ENCODE data around the gene PRDM7. TPM values are rescaled to one million over a fixed set of nuclear protein-coding genes. Genes with fewer than 3 reads are reported as not detected.
A peak's percentile ranks its signal among the peaks of the same experiment; 100 is the strongest.

PRDM7 gene
- total and polyA plus RNA-seq, 8 donors, result not detected

DNA sequence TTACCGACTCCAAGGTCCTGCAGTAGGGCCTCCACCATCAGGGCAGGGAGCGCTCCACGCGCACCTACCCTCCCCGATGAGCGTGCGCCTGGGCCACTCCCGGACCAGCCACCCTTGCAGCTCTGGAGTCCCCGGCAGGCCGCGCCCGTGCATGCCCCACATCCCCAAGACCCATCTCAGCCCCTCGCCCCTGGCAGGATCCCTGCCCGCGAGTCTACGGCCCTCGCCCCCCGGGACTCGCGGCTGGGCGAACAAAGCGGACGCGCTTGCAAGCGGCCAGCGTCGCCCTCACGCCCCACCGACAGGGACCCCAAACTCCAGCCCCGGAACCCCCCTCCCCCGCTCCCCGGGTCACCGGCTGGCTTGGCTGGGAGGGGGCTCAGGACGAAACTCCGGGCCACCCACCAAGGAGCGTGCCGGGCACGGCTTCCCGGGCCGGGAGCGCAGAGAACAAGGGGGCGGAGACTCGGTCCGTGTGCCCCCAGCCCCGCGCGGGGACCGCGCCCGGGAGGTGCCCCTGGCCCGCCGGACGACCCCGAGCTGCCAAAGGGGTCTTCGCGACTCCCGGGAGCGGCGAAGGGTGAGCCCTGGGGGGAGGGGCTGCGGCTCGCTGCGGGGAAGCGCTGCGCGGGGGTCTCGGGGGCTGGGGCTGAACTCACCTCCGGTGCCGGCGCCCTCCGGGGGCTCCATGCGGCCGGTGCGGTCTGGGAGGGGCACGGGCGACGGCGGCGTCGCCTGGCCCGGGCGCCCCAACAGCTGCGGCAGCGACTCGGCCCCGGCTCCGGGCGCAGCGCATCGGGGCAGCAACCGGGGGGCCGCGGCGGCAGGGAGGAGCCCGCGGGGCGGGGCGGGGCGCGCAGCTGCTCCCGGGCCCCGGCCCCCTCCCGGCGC is 58.2 kb downstream of the PRDM7 start, which contains the start of gene DBNDD1:
TSS of gene DBNDD1 (minus strand) at position 805 of the 891 bp plus-strand sequence. CDS start at position 690, 115 bp downstream.
- peaks cover 6 to 20% (median 20%) of the 10 kb centered on the region in 3 donors for H3K4me1 ChIP-seq
- TF ChIP-seq, protein P1, sequence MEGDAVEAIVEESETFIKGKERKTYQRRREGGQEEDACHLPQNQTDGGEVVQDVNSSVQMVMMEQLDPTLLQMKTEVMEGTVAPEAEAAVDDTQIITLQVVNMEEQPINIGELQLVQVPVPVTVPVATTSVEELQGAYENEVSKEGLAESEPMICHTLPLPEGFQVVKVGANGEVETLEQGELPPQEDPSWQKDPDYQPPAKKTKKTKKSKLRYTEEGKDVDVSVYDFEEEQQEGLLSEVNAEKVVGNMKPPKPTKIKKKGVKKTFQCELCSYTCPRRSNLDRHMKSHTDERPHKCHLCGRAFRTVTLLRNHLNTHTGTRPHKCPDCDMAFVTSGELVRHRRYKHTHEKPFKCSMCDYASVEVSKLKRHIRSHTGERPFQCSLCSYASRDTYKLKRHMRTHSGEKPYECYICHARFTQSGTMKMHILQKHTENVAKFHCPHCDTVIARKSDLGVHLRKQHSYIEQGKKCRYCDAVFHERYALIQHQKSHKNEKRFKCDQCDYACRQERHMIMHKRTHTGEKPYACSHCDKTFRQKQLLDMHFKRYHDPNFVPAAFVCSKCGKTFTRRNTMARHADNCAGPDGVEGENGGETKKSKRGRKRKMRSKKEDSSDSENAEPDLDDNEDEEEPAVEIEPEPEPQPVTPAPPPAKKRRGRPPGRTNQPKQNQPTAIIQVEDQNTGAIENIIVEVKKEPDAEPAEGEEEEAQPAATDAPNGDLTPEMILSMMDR (IDR thresholded peaks at IDR 0.05), result no peak
- FAIRE-seq, result no peak
- peak; percentile 43 to 58 (median 48) for ATAC-seq
- H3K27me3 ChIP-seq, result no peaks in the 10 kb centered on the region
- no peaks in the 10 kb centered on the region for H3K9me3 ChIP-seq
- H3K36me3 ChIP-seq, result no peaks in the 10 kb centered on the region
- peak within 1 kb of the TSS; percentile 66 to 89 (median 79) for H3K4me3 ChIP-seq
- DNase-seq, result peak in 4 of 6 donors; percentile 36 to 84 (median 70)
- H3K27ac ChIP-seq, result peak within 1 kb of the TSS; percentile 26 to 85 (median 66)
- WGBS, 2 donors, result 1 to 2% methylated on average over 53 to 103 of the region's 103 CpGs
- intact Hi-C loops (cut with DNase I), result no loop called here

DNA sequence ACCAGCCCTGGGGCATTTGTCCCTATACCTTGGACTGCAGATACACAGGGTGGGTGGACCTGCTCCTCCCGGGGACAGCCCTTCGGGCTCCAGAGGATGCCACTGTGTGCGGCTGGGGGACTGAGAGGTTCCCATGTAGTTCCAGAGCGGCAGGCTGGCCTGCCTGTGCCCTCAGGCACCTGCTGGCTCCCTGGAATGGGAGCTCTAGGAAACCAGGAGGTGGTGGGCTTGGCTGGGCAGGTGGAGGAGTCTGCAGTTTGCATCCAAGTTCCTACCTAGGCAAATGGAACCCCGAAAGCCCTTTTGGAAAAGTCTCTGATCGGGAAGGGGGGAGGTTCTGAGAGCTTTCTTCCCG is 58.9 kb downstream of the PRDM7 start:
- Histone ChIP-seq H3K36me3 (no peaks in the 10 kb centered on the region), H3K4me3 (peak overlapping the region; percentile 66 to 89 (median 79)), H3K27me3 (no peaks in the 10 kb centered on the region), H3K9me3 (no peaks in the 10 kb centered on the region), H3K27ac (peak overlapping the region in 1 of 4 donors; percentile 25), H3K4me1 (peaks cover 6 to 18% (median 18%) of the 10 kb centered on the region in 3 donors)
- intact Hi-C loops (cut with DNase I), result no loop called here
- no peak for FAIRE-seq
- TF ChIP-seq, protein P1 (IDR thresholded peaks at IDR 0.05), result no peak
- DNase-seq, result peak in 2 of 6 donors; percentile 35 to 80
- ATAC-seq, result peak in 2 of 4 donors; percentile 1 to 7
- WGBS, 2 donors, result 27 to 31% methylated on average over 7 of the region's 7 CpGs

DNA sequence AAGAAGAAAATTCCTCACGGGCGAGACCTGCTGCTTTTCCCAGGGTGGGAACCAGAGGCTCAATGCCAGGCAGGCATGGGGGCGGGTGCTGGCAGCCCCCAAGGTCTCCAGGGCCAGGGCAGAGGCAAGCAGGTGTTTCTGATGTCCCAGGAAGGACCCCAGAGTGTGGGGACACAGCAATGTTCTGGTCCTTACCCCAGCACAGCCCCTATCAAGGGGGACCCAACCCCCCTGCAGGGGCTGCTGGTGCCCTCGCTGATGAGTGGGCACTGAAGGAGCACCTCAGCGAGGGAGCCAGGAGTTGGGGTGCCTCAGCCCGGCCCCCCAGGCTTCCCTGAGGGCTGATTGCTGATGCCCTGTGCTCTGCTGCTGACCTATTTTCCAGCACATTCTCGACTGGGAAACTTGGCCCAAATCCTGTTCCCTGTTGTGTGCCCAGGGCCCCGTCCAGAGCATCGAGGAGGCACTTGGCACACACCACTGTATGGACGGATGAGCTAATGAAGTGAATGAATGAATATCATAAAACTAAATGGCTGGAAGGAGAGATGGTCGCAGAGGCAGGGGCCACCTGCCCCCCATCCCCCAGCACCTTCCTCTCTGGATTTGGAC is 60.7 kb downstream of the PRDM7 start:
- Histone ChIP-seq H3K27me3 (no peaks in the 10 kb centered on the region), H3K4me1 (peaks cover 6 to 10% (median 8%) of the 10 kb centered on the region in 3 donors), H3K4me3 (no peak overlapping the region), H3K36me3 (no peaks in the 10 kb centered on the region), H3K9me3 (no peaks in the 10 kb centered on the region), H3K27ac (no peak overlapping the region)
- intact Hi-C loops (cut with DNase I), result no loop called here
- DNase-seq (peak in 1 of 6 donors; percentile 18), ATAC-seq (no peak), FAIRE-seq (no peak)
- 49 to 51% methylated on average over 10 to 11 of the region's 11 CpGs for WGBS, 2 donors
- TF ChIP-seq, protein P1 (IDR thresholded peaks at IDR 0.05), result no peak

DNA sequence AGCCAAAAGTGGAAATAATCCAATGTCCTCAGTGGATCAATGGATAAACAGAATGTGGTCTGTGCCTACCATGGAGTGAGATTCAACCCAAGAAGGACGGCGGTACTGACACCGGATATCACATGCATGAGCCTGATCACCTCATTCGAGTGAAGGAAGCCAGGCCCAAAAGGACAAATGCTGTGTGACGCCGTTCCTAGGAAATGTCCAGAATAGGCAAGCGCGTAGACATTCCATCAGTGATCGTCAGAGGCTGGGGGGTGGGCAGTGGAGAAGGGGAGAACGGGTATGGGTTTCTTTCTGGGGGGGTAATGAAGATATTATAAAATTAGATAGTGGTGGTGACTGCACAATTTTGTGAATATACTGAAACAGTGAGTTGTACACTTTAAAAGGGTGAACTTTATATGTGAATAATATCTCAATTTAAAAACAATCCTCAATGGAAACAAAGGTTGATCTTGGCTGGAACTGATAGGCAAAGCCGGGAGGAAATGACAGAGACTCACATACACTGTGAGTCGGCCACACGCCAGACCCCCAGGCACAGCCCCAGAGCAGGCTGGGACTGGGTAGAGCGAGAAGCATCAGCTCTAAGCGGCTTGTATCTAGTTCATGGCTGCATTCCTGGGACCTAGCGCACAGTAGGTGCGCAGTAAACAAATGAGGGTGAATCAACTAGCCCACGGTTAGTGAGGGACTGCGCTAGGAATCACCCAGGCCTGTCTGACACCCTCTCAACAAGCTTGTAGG is 61.4 kb downstream of the PRDM7 start:
- intact Hi-C loops (cut with DNase I), result no loop called here
- WGBS, 2 donors, result 88 to 89% methylated on average over 19 of the region's 19 CpGs
- FAIRE-seq (no peak), DNase-seq (peak in 1 of 6 donors; percentile 9), ATAC-seq (no peak)
- H3K9me3 ChIP-seq, result no peaks in the 10 kb centered on the region
- TF ChIP-seq, protein P1 (IDR thresholded peaks at IDR 0.05), result no peak
- no peaks in the 10 kb centered on the region for H3K36me3 ChIP-seq
- peaks cover 6 to 8% (median 6%) of the 10 kb centered on the region in 3 donors for H3K4me1 ChIP-seq
- H3K4me3 ChIP-seq, result no peak overlapping the region
- H3K27me3 ChIP-seq, result no peaks in the 10 kb centered on the region
- no peak overlapping the region for H3K27ac ChIP-seq

All from pancreas (tissue), 10 donors.